Mesenchymal stem cell (in vitro differentiated cells and primary cell): Measurements from ENCODE around the gene RIMKLB.
"Not testable (repeated sequence)": the region's sequence is repeated elsewhere in the genome, so short reads cannot be mapped to it uniquely, and the experiment has no call there.

Experiments used
- DNase-seq: peaks from one replicate; pipeline ENCODE4 v3.0.0-alpha.2; 2013
- H2AFZ ChIP-seq: one replicate; pipeline ENCODE4 v1.6.1; 2013; ENCODE audit warnings: low read depth, mild to moderate bottlenecking, control low read depth, inconsistent platforms, low read length, moderate library complexity
- H2AK5ac ChIP-seq: 2 replicates; pipeline ENCODE4 v1.6.1; 2013; ENCODE audit warnings: low read length, moderate library complexity, mild to moderate bottlenecking, inconsistent platforms; ENCODE audit not compliant: severe bottlenecking
- H2BK120ac ChIP-seq: one replicate; pipeline ENCODE4 v1.6.1; 2013; ENCODE audit warnings: low read depth, mild to moderate bottlenecking, inconsistent platforms, low read length, moderate library complexity
- H2BK12ac ChIP-seq, 2 experiments: one replicate each; pipeline ENCODE4 v1.6.1; 2013; ENCODE audit warnings: inconsistent platforms in 2 of 2, low read length in 2 of 2, mild to moderate bottlenecking in 2 of 2, moderate library complexity in 2 of 2, control low read depth in 1 of 2
- H2BK15ac ChIP-seq: one replicate; pipeline ENCODE4 v1.6.1; 2013; ENCODE audit warnings: mild to moderate bottlenecking, low read depth, inconsistent platforms; ENCODE audit not compliant: poor library complexity, severe bottlenecking
- H2BK5ac ChIP-seq: 2 replicates; pipeline ENCODE4 v1.6.1; 2013; ENCODE audit warnings: low read depth, mild to moderate bottlenecking, low read length, control low read depth, inconsistent platforms; ENCODE audit not compliant: poor library complexity, severe bottlenecking
- H3K14ac ChIP-seq, 2 experiments: one replicate each; pipeline ENCODE4 v1.6.1; 2013; ENCODE audit warnings: inconsistent platforms in 2 of 2, low read length in 2 of 2, control low read depth in 1 of 2, mild to moderate bottlenecking in 1 of 2, moderate library complexity in 1 of 2
- H3K18ac ChIP-seq, 2 experiments: one replicate each; pipeline ENCODE4 v1.6.1; 2013; ENCODE audit warnings: inconsistent platforms in 2 of 2, low read length in 2 of 2, control low read depth in 1 of 2, low read depth in 1 of 2, mild to moderate bottlenecking in 1 of 2
- H3K23ac ChIP-seq, 2 experiments: one replicate each; pipeline ENCODE4 v1.6.1; 2013; ENCODE audit warnings: inconsistent platforms in 2 of 2, low read length in 2 of 2, mild to moderate bottlenecking in 2 of 2, moderate library complexity in 2 of 2, control low read depth in 1 of 2
- H3K27ac ChIP-seq: 2 replicates; pipeline ENCODE4 v1.5.1; 2013; ENCODE audit warnings: mild to moderate bottlenecking, moderate library complexity, low read length, control low read depth, inconsistent platforms; ENCODE audit not compliant: poor library complexity, severe bottlenecking
- H3K27me3 ChIP-seq, 2 experiments: 2 replicates each; pipeline versions ENCODE4 v1.6.1 to v1.7.0; 2013; ENCODE audit warnings: low read length in 2 of 2, mild to moderate bottlenecking in 2 of 2, moderate library complexity in 2 of 2, control low read depth in 1 of 2, inconsistent platforms in 1 of 2; ENCODE audit not compliant: control insufficient read depth in 1 of 2, insufficient read depth in 1 of 2
- H3K36me3 ChIP-seq, 2 experiments: 2 replicates each; pipeline versions ENCODE4 v1.6.1 to v1.7.0; 2013; ENCODE audit warnings: low read length in 2 of 2, control low read depth in 1 of 2, inconsistent platforms in 1 of 2, low read depth in 1 of 2, mild to moderate bottlenecking in 1 of 2; ENCODE audit not compliant: insufficient read depth in 2 of 2, control insufficient read depth in 1 of 2
- H3K4ac ChIP-seq, 2 experiments: one replicate each; pipeline ENCODE4 v1.6.1; 2013; ENCODE audit warnings: inconsistent platforms in 2 of 2, low read length in 2 of 2, mild to moderate bottlenecking in 2 of 2, moderate library complexity in 2 of 2, control low read depth in 1 of 2, low read depth in 1 of 2
- H3K4me1 ChIP-seq: 2 replicates; pipeline ENCODE4 v1.6.1; 2013; ENCODE audit warnings: low read depth, low read length, control low read depth; ENCODE audit not compliant: control insufficient read depth, insufficient read depth
- H3K4me2 ChIP-seq: 2 replicates; pipeline ENCODE4 v1.6.1; 2013; ENCODE audit warnings: low read length, mild to moderate bottlenecking, inconsistent platforms; ENCODE audit not compliant: poor library complexity, severe bottlenecking
- H3K4me3 ChIP-seq, 2 experiments: 2 replicates each; pipeline versions ENCODE4 v1.5.1 to v1.7.0; 2013; ENCODE audit warnings: low read length in 2 of 2, mild to moderate bottlenecking in 2 of 2, control low read depth in 1 of 2, low read depth in 1 of 2; ENCODE audit not compliant: insufficient read depth in 1 of 2
- H3K79me1 ChIP-seq: replicated peaks from 2 replicates; pipeline ENCODE4 v1.6.1; 2013; ENCODE audit warnings: mild to moderate bottlenecking, control low read depth, low read length, inconsistent platforms; ENCODE audit not compliant: poor library complexity, severe bottlenecking
- H3K9ac ChIP-seq: 2 replicates; pipeline ENCODE4 v1.7.0; 2013; ENCODE audit warnings: mild to moderate bottlenecking, low read length, moderate library complexity
- H3K9me3 ChIP-seq: 2 replicates; pipeline ENCODE4 v1.7.0; 2013; ENCODE audit warnings: mild to moderate bottlenecking, low read length; ENCODE audit not compliant: control insufficient read depth
- H4K8ac ChIP-seq: one replicate; pipeline ENCODE4 v1.6.1; 2013; ENCODE audit warnings: inconsistent platforms, mild to moderate bottlenecking, low read length, moderate library complexity
- H4K91ac ChIP-seq: one replicate; pipeline ENCODE4 v1.6.1; 2013; ENCODE audit warnings: mild to moderate bottlenecking, low read length, inconsistent platforms
- WGBS: methylation state at CpG from one replicate; pipeline ENCODE4 v1.1.7; 2013; ENCODE audit warnings: mixed read lengths; 5-methylcytosine and 5-hydroxymethylcytosine counted together

Gene RIMKLB

DNA sequence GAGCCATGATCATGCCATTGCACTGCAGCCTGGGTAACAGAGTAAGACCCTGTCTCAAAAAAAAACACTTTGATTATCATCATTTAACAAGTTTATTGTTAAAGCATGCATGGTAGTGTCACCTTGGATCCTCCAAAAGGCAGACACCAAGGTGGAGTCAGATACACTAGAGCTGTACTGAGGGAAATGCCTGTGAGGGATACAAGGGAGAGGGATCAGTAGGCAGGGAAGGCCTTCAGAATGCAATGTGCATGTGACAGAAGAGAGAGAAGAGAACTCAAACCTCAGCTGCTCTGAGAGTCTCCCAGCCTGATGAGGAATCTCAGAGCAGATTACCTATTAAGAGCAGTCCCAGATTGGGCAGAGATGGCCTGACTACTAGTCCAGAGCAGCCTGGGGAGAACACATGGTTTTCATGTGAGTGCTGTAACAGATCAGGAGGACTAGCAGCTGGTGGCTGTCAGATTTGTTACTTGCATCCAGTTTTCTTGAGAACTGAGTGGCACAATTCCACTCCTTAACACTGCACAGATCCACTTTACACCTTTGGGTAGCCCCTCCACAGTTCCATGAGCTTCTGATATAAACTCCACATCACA is 86.6 kb downstream of the RIMKLB start:
- no peaks in the 10 kb centered on the region for H3K9me3 ChIP-seq
- no peak overlapping the region for H4K8ac ChIP-seq

DNA sequence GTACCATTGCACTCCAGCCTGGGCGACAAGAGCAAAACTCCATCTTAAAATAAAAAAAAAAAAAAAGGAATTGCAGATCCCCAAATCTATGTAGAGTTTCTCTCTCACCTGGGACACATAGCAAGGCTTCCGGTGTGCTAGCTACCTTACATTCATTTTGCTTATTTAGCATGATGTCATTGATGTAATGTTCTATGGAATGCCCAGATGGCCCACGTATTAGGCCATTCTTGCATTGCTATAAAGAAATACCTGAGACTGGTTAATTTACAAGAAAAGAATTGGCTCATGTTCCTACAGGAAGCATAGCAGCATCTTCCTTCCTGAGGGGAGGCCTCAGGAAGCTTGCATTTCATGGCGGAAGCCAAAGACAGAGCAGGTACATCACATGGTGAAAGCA is 87.7 kb downstream of the RIMKLB start:
- Histone ChIP-seq H3K9me3 (no peaks in the 10 kb centered on the region), H2BK120ac (no peak overlapping the region), H3K27ac (no peak overlapping the region), H2BK5ac (no peak overlapping the region), H4K91ac (no peak overlapping the region), H3K36me3 (peaks cover 7 to 12% of the 10 kb centered on the region in 2 experiments), H2BK15ac (no peak overlapping the region), H3K4me2 (no peak overlapping the region), H2BK12ac (no peak overlapping the region), H3K23ac (no peak overlapping the region), H3K27me3 (no peaks in the 10 kb centered on the region), H2AK5ac (no peak overlapping the region), H3K14ac (no peak overlapping the region), H4K8ac (no peak overlapping the region), H3K79me1 (peaks cover 4% of the 10 kb centered on the region), H3K4me3 (no peak overlapping the region), H3K4ac (no peak overlapping the region), H2AFZ (no peak overlapping the region), H3K18ac (no peak overlapping the region), H3K4me1 (no peaks in the 10 kb centered on the region), H3K9ac (no peak overlapping the region)
- DNase-seq = no peak
- 95% methylated on average over 1 of the region's 4 CpGs for WGBS

More for the DNA sequence above, 86.6 kb downstream of the RIMKLB start:
- Histone ChIP-seq H3K18ac (no peak overlapping the region), H3K4me1 (no peaks in the 10 kb centered on the region), H2BK15ac (no peak overlapping the region), H3K79me1 (peaks cover 4% of the 10 kb centered on the region), H3K36me3 (peaks cover 7 to 12% of the 10 kb centered on the region in 2 experiments), H3K4me3 (no peak overlapping the region), H4K91ac (no peak overlapping the region), H2BK120ac (no peak overlapping the region), H3K9ac (no peak overlapping the region), H2AK5ac (no peak overlapping the region), H3K4me2 (no peak overlapping the region), H3K27ac (no peak overlapping the region), H2BK5ac (no peak overlapping the region), H3K23ac (no peak overlapping the region), H3K27me3 (no peaks in the 10 kb centered on the region), H2AFZ (no peak overlapping the region), H3K4ac (no peak overlapping the region), H2BK12ac (no peak overlapping the region), H3K14ac (no peak overlapping the region)
- DNase-seq = no peak

DNA sequence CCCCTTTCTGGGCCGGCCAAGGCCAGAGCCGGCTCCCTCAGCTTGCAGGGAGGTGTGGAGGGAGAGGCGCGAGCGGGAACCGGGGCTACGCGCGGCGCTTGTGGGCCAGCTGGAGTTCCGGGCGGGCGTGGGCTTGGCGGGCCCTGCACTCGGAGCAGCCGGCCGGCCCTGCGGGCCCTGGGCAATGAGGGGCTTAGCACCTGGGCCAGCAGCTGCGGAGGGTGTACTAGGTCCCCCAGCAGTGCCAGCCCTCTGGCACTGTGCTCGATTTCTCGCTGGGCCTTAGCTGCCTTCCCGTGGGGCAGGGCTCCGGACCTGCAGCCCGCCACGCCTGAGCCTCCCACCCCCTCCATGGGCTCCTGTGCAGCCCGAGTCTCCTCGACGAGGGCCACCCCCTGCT is 89.4 kb downstream of the RIMKLB start:
- H3K18ac ChIP-seq, H2BK15ac ChIP-seq, H3K27ac ChIP-seq: not testable (repeated sequence)

GRCh38 chr12:8788706-8789105 is 90.9 kb downstream of the RIMKLB start:
- H3K4me1 ChIP-seq, H3K14ac ChIP-seq, H2AFZ ChIP-seq, H3K27me3 ChIP-seq, H2AK5ac ChIP-seq, H3K4ac ChIP-seq, H3K18ac ChIP-seq, H3K9me3 ChIP-seq, H2BK5ac ChIP-seq, H2BK15ac ChIP-seq, H3K23ac ChIP-seq, DNase-seq, H3K9ac ChIP-seq, H2BK120ac ChIP-seq, H2BK12ac ChIP-seq, H4K91ac ChIP-seq, H3K36me3 ChIP-seq, H4K8ac ChIP-seq, H3K27ac ChIP-seq, H3K79me1 ChIP-seq: not testable (repeated sequence)
- H3K4me2 ChIP-seq = peak overlapping the region; percentile 89
- peak overlapping the region in 1 of 2 experiments; percentile 56 for H3K4me3 ChIP-seq
- 23% methylated on average over 13 of the region's 13 CpGs for WGBS

More for the DNA sequence above, 89.4 kb downstream of the RIMKLB start:
- H3K23ac ChIP-seq, H3K36me3 ChIP-seq, DNase-seq, H4K8ac ChIP-seq, H2BK5ac ChIP-seq, H3K9ac ChIP-seq, H3K79me1 ChIP-seq, H3K4me1 ChIP-seq, H3K4me3 ChIP-seq, H3K4ac ChIP-seq, H3K14ac ChIP-seq, H3K27me3 ChIP-seq, H3K4me2 ChIP-seq, H2AK5ac ChIP-seq, H2BK120ac ChIP-seq, H2BK12ac ChIP-seq, H2AFZ ChIP-seq, H3K9me3 ChIP-seq: not testable (repeated sequence)
- WGBS = over 99% methylated on average over 24 of the region's 28 CpGs
- peak overlapping the region; percentile 68 for H4K91ac ChIP-seq
